AG10803 (cell line): ENCODE data around the gene ZFAND2A.
"Not testable (repeated sequence)": the region's sequence is repeated elsewhere in the genome, so short reads cannot be mapped to it uniquely, and the experiment has no call there.

ENCODE experiments used
- DNase-seq: peaks from one replicate; pipeline ENCODE4 v3.0.0; 2010; ENCODE audit warnings: low read depth
- H3K4me3 ChIP-seq: 2 replicates; pipeline ENCODE4 v1.5.1; 2011; ENCODE audit warnings: mild to moderate bottlenecking, low read length, control low read depth
- TF ChIP-seq, protein P1 (sequence below): conservative IDR thresholded peaks from 2 replicates; pipeline ENCODE4 v1.5.1; 2011; ENCODE audit warnings: mild to moderate bottlenecking, low read length, control low read depth, inconsistent platforms

ZFAND2A gene

GRCh38 chr7:1163121-1163520 lies 3.1 kb upstream of the ZFAND2A start:
- no peak overlapping the region for H3K4me3 ChIP-seq
- TF ChIP-seq, protein P1, sequence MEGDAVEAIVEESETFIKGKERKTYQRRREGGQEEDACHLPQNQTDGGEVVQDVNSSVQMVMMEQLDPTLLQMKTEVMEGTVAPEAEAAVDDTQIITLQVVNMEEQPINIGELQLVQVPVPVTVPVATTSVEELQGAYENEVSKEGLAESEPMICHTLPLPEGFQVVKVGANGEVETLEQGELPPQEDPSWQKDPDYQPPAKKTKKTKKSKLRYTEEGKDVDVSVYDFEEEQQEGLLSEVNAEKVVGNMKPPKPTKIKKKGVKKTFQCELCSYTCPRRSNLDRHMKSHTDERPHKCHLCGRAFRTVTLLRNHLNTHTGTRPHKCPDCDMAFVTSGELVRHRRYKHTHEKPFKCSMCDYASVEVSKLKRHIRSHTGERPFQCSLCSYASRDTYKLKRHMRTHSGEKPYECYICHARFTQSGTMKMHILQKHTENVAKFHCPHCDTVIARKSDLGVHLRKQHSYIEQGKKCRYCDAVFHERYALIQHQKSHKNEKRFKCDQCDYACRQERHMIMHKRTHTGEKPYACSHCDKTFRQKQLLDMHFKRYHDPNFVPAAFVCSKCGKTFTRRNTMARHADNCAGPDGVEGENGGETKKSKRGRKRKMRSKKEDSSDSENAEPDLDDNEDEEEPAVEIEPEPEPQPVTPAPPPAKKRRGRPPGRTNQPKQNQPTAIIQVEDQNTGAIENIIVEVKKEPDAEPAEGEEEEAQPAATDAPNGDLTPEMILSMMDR, result no peak
- DNase-seq, result no peak

- TF ChIP-seq, protein P1, result no peak
- H3K4me3 ChIP-seq, result peak overlapping the region; percentile 76
- peak; percentile 40 for DNase-seq
Observed at GRCh38 chr7:1160670-1161021, 650 bp upstream of the ZFAND2A start.

GRCh38 chr7:1159231-1159630 lies 765 bp downstream of the ZFAND2A start:
- H3K4me3 ChIP-seq, result peak overlapping the region; percentile 71
- not testable (repeated sequence) for DNase-seq

DNA sequence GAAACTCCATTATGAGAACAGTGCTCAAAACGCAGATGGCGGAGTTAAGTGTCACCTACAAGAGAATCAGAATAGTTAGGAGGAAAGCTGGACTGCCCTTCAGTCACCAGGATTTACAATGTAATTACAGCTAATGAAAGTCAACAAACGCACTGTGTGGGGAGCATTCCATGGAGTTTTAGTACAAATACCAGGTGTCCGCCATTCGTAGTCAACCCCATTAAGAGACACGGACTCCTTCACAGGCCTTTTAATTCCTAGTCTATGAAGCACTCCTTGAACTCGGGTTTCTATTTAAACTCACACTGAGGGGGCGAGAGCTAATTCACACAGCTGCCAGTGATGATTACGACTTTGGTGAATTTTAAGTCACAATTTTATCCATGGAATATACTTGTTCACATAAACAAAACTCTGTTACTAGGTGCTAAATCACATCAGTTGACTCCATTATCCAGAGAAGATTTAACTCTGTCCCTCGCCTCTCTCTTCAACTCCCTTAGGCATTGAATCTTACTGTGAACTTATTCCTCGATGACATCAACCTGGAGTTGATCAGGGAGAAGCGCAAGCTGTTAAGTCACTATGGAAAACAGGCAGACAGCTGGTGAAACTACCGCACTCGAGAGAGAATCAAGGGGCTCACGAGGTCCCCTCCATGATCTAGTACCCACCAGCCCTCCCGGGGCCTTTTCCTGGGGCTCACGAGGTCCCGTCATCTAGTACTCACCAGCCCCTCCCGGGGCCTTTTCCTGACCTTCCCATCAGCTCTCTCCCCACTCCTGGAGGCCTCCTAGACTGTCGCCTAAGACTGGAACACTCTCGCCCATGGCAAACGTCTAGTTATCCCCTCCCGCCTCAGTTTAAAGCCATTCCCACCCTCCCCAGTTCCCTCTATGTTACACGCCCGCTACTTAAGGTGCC lies 1.5 kb downstream of the ZFAND2A start:
- TF ChIP-seq, protein P1, result no peak
- DNase-seq, result no peak
- peak overlapping the region; percentile 71 for H3K4me3 ChIP-seq

DNA sequence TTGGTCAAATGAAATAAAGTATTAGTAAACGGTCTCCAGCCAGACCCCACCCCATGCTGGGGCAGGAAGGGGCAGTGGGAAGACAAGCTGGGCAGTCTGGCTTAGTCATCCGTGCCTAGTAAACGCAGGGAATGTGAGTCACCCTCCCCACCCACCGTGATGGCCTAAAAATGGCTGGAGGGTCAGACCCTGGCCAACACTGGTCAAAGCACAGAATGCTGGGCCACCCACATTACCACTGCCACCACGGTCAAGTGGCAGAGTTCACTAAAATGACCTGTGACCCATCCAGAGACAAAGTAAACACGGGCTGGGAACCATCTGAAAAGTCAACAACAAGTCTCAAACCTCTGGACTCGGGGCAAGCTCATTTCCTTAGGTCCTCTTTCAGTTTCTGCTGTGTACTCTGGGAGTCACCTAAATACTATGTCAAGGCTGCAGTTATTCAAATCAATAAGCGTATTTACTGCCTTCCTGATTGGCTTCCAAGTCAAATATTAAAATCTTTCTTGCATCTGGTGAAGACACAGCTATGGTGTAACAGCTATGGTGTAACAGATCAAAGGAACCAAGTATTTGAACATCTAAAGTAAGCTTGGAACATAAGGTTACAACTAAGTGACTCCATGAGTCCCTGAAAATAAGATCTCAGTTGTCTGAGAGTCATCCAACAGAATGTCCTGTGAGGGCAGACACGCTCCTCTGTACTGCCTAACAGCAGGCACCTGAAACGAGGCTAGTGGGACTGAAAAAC lies 3.0 kb downstream of the ZFAND2A start:
- TF ChIP-seq, protein P1, result no peak
- H3K4me3 ChIP-seq, result no peak overlapping the region

DNA sequence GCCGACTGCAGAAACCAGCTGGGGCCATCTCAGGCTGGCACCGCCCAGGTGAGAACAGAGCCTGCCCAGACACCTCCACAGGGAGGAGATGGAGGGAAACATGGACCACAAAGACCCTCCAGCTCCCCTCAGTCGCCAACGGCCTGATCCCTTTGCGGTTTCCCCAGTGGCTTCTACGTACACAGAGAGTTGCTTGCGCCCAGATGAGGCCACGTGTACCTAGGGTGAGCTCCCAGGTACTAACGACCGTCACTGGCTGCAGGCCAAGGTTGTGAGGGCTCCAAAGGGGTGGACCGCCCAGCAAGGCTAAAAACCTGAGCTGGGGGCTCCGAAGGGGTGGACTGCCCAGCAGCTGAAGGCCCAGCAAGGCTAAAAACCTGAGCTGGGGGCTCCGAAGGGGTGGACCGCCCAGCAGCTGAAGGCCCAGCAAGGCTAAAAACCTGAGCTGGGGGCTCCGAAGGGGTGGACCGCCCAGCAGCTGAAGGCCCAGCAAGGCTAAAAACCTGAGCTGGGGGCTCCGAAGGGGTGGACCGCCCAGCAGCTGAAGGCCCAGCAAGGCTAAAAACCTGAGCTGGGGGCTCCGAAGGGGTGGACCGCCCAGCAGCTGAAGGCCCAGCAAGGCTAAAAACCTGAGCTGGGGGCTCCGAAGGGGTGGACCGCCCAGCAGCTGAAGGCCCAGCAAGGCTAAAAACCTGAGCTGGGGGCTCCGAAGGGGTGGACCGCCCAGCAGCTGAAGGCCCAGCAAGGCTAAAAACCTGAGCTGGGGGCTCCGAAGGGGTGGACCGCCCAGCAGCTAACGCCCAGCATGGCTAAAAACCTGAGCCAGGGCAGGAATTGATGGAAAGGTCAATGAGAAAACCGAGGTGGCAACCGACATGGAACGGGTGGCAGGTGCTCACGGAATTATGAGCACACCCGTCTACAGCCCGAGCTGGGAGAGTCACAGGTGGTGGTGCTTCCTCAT lies 3.9 kb downstream of the ZFAND2A start:
- not testable (repeated sequence) for H3K4me3 ChIP-seq, DNase-seq

More for the DNA sequence above, 3.0 kb downstream of the ZFAND2A start:
- DNase-seq, result peak; percentile 17

DNA sequence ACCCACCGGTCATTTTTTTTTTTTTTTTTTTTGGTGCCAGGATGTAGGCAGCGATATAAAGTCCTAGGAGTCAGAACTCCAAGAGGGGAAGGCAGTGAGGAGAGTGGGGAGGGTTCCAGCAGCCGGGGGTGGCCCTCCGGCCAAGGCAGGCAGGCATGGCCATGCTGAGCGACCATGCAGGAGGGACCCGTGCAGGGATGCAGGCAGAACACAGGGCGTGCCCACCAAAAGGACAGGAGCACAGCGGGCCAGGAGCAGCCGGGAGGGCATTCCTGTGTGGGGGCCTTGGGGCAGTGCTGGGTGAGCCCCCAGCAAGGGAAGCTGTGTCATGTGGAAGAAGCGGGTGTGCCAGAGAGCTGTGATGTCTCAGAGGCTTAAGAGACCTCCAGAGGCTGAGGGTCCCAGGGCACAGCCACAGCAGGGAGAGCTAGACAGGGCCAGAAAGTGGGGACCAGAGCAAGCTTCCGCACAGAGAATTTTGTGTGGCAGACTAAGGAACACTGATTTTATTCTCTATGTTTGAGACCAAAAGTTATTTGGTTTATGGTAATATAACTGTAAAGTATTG lies 5.7 kb downstream of the ZFAND2A start:
- TF ChIP-seq, protein P1, result no peak
- DNase-seq, result no peak
- no peak overlapping the region for H3K4me3 ChIP-seq
